BJ (cell line): ENCODE results near the gene MARCHF6. TPM values are rescaled to one million over a fixed set of nuclear protein-coding genes. Genes with fewer than 3 reads are reported as not detected.
"Not testable (repeated sequence)": the region's sequence is repeated elsewhere in the genome, so short reads cannot be mapped to it uniquely, and the experiment has no call there.

ENCODE experiments used
- CTCF ChIA-PET: fragments of 350-600 bp; formaldehyde crosslinking; extraction: SDS; loops from one replicate; lab custom pipeline; 2021; ENCODE audit warnings: antibody characterized with exemption, inconsistent platforms; lab: Yijun Ruan, JAX
- POLR2A ChIA-PET: fragments of 300-600 bp; sonication (Branson Sonifier 250); formaldehyde crosslinking; extraction: SDS; loops from one replicate; lab custom pipeline; 2021; ENCODE audit warnings: antibody characterized with exemption; lab: Charles Lee
- DNase-seq: peaks from one replicate; pipeline ENCODE4 v3.0.0-alpha.2; 2011; ENCODE audit warnings: low read depth
- H3K27me3 ChIP-seq: 2 replicates; pipeline ENCODE4 v1.6.0; 2011; ENCODE audit warnings: low read length; ENCODE audit not compliant: control insufficient read depth, insufficient read depth
- H3K36me3 ChIP-seq: 2 replicates; pipeline ENCODE4 v1.5.1; 2011; ENCODE audit warnings: low read length; ENCODE audit not compliant: control insufficient read depth, insufficient read depth
- H3K4me3 ChIP-seq: 2 replicates; pipeline ENCODE4 v1.5.1; 2011; ENCODE audit warnings: low read depth, mild to moderate bottlenecking, control low read depth, low read length
- CTCF ChIP-seq: IDR thresholded peaks from 2 replicates; pipeline ENCODE4 v1.5.1; 2011; ENCODE audit warnings: low read depth, mild to moderate bottlenecking, control low read depth, inconsistent platforms, low read length, moderate library complexity; ENCODE audit not compliant: insufficient read depth
- polyA plus RNA-seq: library from polyadenylated mRNA; depleted of rRNA; stranded (reverse); fragments of >200 nt; gene quantifications from 2 replicates; pipeline ENCODE4 v1.2.3, GENCODE V29; 2011

MARCHF6 gene
- polyA plus RNA-seq, 1 experiment: 110 TPM

GRCh38 chr5:10367579-10367978 is 14.1 kb downstream of the MARCHF6 start:
- Histone ChIP-seq H3K36me3 (peaks cover 1% of the 10 kb centered on the region), H3K27me3 (no peaks in the 10 kb centered on the region), H3K4me3 (no peak overlapping the region)
- no peak for DNase-seq
- CTCF ChIA-PET: interaction anchor here (0.8 to 1.4 kb wide), 5 partner anchors 9 to 84 kb away, joined by 3 to 5 read pairs (median 3); no protein-coding TSS in a partner anchor
- no peak for TF ChIP-seq CTCF
- POLR2A ChIA-PET: interaction anchor here (0.5 kb wide), 1 partner anchor 13 kb away, joined by 5 read pairs; no protein-coding TSS in a partner anchor

DNA sequence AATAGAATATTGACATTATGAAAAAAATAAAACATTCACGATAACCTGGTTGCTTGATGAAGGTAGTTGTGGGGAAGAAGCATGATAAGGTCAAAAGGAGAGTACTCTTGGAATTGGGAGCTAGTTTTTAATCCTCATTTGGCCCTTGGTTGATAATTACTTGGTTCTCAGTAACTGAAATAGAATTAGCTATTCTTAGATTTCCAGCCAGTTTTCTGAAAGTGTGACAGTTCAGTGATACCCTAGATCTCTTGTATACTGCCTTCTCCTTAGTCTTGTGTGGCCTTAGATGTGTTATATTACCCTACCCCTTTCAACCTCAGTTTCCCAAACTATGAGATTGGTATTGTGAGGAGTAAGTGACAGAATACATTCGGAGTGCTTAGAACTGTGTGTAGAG is 17.4 kb downstream of the MARCHF6 start:
- POLR2A ChIA-PET: no interaction called here
- CTCF ChIA-PET: interaction anchor here (1.0 to 1.8 kb wide), 4 partner anchors 13 to 79 kb away, joined by 3 to 4 read pairs (median 4); no protein-coding TSS in a partner anchor
- Histone ChIP-seq H3K4me3 (no peak overlapping the region), H3K27me3 (no peaks in the 10 kb centered on the region), H3K36me3 (no peaks in the 10 kb centered on the region; the same call in 1 of the 2 replicates)
- DNase-seq: no peak
- TF ChIP-seq CTCF: no peak

DNA sequence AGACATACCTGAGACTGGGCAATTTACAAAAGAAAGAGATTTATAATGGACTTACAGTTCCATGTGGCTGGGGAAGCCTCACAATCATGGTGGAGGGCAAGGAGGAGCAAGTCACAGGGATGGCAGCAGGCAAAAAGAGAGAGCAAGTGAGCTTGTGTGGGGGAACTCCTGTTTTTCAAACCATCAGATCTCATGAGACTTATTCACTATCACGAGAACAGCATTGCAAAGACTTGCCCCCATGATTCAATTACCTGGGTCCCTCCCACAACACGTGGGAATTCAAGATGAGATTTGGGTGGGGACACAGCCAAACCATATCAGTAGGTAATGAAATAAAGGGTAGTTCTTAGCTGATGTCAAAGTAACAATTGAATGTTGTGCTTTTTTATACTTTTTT is 17.9 kb downstream of the MARCHF6 start:
- DNase-seq, H3K4me3 ChIP-seq, H3K27me3 ChIP-seq, POLR2A ChIA-PET, H3K36me3 ChIP-seq: not testable (repeated sequence)
- CTCF ChIA-PET: interaction anchor here (1.0 to 1.8 kb wide), 4 partner anchors 13 to 79 kb away, joined by 3 to 4 read pairs (median 4); no protein-coding TSS in a partner anchor

GRCh38 chr5:10372726-10373709 is 19.5 kb downstream of the MARCHF6 start:
- ChIA-PET CTCF (interaction anchor here (1.1 kb wide), 1 partner anchor 89 kb away, joined by 3 read pairs; no protein-coding TSS in a partner anchor), POLR2A (no interaction called here)
- Histone ChIP-seq H3K27me3 (no peaks in the 10 kb centered on the region), H3K4me3 (no peak overlapping the region), H3K36me3 (peaks cover 6% of the 10 kb centered on the region)
- TF ChIP-seq CTCF: no peak
- no peak for DNase-seq

GRCh38 chr5:10374046-10375022 is 20.8 kb downstream of the MARCHF6 start:
- TF ChIP-seq CTCF: no peak
- peaks cover 6% of the 10 kb centered on the region for H3K36me3 ChIP-seq
- no peak for DNase-seq
- no peaks in the 10 kb centered on the region for H3K27me3 ChIP-seq
- no peak overlapping the region for H3K4me3 ChIP-seq
- CTCF ChIA-PET: no interaction called here
- POLR2A ChIA-PET: no interaction called here

DNA sequence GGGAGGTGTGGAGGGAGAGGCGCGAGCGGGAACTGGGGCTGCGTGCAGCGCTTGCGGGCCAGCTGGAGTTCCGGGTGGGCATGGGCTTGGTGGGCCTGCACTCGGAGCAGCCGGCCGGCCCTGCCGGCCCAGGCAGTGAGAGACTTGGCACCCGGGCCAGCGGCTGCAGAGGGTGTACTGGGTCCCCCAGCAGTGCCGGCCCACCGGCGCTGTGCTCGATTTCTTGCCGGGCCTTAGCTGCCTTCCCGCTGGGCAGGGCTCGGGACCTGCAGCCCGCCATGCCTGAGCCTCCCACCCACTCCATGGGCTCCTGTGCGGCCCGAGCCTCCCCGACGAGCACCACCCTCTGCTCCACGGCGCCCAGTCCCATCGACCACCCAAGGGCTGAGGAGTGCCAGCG is 21.7 kb downstream of the MARCHF6 start:
- H3K36me3 ChIP-seq, H3K27me3 ChIP-seq, H3K4me3 ChIP-seq, DNase-seq, POLR2A ChIA-PET: not testable (repeated sequence)
- CTCF ChIA-PET: interaction anchor here (1.3 kb wide), 1 partner anchor 11 kb away, joined by 3 read pairs; no protein-coding TSS in a partner anchor
